Dendritic cell treated with granulocyte-macrophage colony-stimulating factor and Interleukin-4, amounts not matched to agents 40 ng/mL and 50 ng/mL, for 4 days (primary cell): ENCODE measurements around the gene USH1C.

Experiments used
- H3K27ac Mint-ChIP-seq: one replicate; pipeline ENCODE4 v1.8.0; 2022; ENCODE audit warnings: mild to moderate bottlenecking, mixed read lengths
- H3K27me3 Mint-ChIP-seq: one replicate; pipeline ENCODE4 v1.8.0; 2022; ENCODE audit warnings: mild to moderate bottlenecking, mixed read lengths
- H3K36me3 Mint-ChIP-seq: one replicate; pipeline ENCODE4 v1.8.0; 2022; ENCODE audit warnings: low read depth, mixed read lengths
- H3K4me1 Mint-ChIP-seq: one replicate; pipeline ENCODE4 v1.8.0; 2022; ENCODE audit warnings: low read depth, mixed read lengths
- H3K4me3 Mint-ChIP-seq: one replicate; pipeline ENCODE4 v1.8.0; 2022; ENCODE audit warnings: mild to moderate bottlenecking, moderate library complexity, mixed read lengths
- H3K9me3 Mint-ChIP-seq: one replicate; pipeline ENCODE4 v1.8.0; 2022; ENCODE audit warnings: mixed read lengths
- intact Hi-C: fragments of 100-400 bp; cut with micrococcal nuclease; formaldehyde crosslinking; loops from one replicate; pipeline ENCODE4 v1.15.0; 2022

Gene USH1C

DNA sequence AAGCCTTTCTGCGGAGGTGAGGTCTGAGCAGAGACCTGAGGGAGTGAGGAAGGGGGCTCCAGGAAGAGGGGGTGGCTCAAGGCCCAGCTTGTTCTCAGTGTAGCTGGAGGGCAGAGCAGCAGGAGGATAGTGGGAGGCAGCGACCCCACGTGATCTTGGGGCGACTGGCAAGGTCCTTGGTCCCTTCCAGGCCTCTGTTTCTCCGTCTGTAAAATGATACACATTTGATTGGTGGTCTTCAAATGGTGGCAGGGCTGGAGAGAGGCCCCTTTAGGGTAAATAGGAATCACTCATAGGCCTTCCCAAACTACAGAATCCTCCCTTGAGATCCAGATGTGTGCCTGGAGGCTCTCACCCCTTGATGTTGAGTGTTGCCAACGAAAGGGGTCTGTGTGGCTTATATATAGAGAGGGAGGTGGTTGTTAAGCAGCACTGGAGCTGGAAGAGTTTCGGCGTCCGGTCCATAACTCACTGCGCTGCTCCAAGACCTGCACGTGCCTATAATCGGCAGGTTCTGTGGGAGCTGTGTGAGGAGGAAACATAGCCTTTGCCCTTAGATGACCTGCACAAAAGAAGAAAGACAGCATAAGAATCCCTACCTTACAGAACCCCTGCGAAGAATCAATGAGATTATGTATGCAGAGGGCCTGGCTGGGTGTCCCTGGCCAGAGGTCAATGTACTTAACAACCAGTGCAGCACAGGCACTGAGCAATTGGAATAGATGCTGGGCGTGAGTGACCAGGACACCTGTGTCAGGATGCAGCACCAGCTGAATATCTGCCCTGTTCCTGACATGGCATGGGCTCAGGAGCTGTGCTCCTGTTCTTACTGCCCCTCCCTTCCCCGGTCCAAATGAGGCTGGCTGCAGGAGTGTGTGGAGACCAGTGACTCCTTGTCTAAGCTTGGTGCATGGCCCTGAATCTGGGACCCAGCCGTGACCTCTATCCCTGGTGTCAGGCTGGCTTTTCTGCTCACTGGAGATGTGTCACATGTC is 31.5 kb upstream of the USH1C start:
- Mint-ChIP-seq H3K4me3 (no peak overlapping the region), H3K4me1 (peaks cover 6% of the 10 kb centered on the region), H3K9me3 (no peaks in the 10 kb centered on the region), H3K27me3 (peaks cover 5% of the 10 kb centered on the region), H3K36me3 (no peaks in the 10 kb centered on the region), H3K27ac (no peak overlapping the region)
- intact Hi-C loops, result no loop called here

DNA sequence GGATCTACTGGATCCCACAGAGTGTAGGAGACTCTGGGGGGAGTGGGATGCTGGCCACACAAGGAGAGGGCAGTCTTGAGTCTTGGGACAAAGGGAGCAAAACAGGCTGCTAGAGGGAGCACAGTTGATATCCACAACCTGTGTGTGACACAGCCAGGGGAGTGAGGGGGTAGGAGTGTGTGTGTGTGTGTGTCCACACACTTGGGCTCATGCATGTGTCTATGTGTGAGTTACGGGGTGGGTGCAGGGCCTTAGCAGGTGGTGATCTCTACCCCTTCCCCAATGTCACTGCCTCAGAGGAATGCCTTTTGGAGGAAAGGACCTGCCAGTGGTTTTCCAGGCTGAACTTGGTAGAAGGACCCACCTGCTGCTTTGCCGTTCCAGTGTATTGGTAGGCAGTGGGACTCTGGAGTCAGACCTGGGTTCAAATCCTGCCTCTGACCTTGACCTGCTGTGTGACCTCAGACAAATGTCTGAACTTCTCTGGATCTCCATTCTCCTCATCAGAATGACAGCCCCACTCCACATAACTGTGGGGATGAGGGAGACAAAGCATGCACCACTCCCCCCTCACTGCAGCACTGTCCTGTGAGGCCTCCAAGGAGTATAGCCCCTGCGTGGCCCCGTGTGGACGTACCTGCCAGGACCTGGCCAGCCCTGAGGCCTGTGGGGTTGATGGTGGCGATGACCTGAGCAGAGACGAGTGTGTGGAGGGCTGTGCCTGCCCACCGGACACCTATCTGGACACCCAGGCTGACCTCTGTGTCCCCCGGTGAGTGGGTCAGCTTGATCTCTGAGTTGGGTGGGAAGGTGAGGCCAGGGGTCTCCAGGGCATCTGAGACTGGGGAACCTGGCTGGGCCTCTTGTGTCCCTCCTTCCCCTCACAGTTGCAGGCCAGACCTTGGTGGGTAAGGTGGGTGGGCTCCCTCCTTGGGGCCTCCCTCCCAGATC is 30.2 kb upstream of the USH1C start:
- Mint-ChIP-seq H3K4me1 (peaks cover 6% of the 10 kb centered on the region), H3K4me3 (no peak overlapping the region), H3K36me3 (no peaks in the 10 kb centered on the region), H3K27ac (no peak overlapping the region), H3K9me3 (no peaks in the 10 kb centered on the region), H3K27me3 (peaks cover 3% of the 10 kb centered on the region)
- intact Hi-C loops, result no loop called here

DNA sequence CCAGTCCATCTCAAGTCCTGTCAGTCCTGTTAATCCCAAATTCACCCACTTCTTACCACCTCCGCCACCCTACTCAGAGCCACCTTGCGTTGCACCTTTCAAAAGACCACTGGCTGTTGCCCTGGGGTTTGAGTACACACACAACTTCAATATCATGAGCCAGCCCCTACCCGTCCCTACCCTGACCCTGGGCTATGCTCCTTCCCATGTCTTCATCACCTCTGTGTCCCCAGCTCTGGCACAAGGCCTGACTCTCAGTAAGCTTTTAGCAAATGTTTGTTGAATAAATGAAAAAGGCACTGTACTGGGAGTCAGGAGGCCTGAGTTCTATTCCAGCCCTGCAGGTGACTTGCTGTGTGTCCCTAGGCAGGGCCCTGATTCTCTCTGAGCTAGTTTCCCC is 29.3 kb upstream of the USH1C start:
- Mint-ChIP-seq H3K4me3 (no peak overlapping the region), H3K27me3 (peaks cover 3% of the 10 kb centered on the region), H3K4me1 (peaks cover 6% of the 10 kb centered on the region), H3K27ac (no peak overlapping the region), H3K36me3 (no peaks in the 10 kb centered on the region), H3K9me3 (no peaks in the 10 kb centered on the region)
- intact Hi-C loops, result no loop called here

DNA sequence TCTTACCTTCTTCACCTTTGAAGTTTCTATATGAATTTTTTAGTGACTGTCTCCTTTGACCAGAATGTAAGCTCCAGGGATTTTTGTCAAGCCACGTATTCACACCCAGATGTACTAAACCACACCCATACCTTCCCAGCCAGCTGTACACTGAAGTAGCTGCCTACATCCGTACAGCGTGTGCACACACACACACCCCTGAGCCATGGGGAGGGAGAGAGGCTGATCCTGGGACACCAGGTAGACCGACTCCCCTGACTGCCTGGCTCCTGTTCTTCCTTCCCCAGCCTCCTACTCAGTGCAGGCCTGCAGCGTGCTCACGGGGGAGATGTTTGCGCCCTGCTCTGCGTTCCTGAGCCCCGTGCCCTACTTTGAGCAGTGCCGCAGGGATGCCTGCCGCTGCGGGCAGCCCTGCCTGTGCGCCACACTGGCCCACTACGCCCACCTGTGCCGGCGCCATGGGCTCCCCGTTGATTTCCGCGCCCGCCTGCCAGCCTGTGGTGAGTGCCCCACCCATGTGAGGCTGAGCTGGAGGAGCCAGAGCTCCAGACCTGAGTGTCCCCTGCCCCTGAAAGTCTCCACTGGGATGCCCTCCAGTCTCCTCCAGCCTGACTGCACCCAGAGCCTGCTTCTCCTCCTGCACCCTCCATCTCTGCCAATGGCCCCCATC is 28.7 kb upstream of the USH1C start:
- no peak overlapping the region for H3K27ac Mint-ChIP-seq
- peaks cover 6% of the 10 kb centered on the region for H3K4me1 Mint-ChIP-seq
- intact Hi-C loops, result no loop called here
- H3K4me3 Mint-ChIP-seq, result no peak overlapping the region
- no peaks in the 10 kb centered on the region for H3K36me3 Mint-ChIP-seq
- no peaks in the 10 kb centered on the region for H3K27me3 Mint-ChIP-seq
- H3K9me3 Mint-ChIP-seq, result no peaks in the 10 kb centered on the region

DNA sequence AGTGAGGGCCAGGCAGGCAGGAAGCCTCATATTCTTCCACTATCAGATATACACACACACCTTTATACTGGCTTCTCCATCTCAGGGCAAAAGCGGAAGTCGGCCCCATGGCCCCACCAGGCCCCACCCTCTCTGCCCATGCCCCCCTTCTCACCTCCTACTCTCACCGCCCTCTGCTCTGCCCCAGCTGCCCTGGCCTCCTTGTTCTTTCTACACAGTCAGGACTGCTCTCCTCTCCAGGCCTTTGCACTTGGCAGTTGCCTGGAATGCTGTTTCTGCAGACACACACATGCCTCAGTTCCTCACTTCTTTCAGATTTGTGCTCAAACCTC is 28.1 kb upstream of the USH1C start:
- Mint-ChIP-seq H3K27me3 (no peaks in the 10 kb centered on the region), H3K9me3 (no peaks in the 10 kb centered on the region), H3K4me1 (peaks cover 6% of the 10 kb centered on the region), H3K36me3 (no peaks in the 10 kb centered on the region), H3K27ac (no peak overlapping the region), H3K4me3 (no peak overlapping the region)
- intact Hi-C loops, result no loop called here

DNA sequence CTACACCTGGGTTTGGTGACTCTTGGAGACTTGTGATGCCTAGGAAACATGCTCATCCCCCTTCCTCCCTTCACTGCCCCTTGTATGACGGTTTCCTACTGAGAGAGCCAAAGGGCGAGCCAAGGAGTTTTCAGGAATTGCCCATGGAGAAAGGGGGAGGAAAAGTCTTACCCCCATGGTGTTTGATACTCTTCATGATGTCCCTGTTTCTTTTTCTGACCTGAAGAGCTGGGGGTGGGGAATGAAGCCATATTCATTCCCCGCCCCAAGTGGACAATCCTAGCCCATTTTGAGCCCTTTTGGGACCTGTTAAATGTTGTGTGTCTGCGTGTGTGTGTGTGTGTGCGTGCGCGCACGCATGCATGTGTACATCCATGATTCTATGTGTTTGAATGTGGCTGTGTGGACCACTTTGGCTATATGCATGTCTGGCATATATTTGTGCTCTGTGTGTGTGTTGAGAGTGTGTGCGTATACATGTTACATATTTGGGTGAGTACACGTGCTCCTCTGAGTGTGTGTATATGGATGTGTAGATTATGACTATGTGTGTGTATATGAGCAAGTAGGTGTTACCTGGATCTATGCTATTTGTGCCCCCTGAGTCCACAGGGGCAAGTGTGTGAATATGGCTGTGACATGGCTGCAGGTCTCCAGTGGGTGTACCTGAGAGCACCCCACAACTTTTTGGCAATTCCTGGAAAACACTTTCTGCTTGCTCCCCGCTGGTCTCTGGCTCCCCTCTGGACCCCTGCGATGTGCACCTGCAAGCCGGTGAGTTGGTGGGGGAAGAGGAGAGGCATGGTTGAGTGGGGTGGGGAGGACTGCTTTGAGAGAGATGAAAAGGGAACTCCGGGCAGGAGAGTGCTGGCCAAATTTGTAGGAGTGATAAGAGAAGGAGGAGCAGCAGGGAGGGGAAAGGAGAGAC is 27.5 kb upstream of the USH1C start:
- intact Hi-C loops, result no loop called here
- no peak overlapping the region for H3K27ac Mint-ChIP-seq
- no peaks in the 10 kb centered on the region for H3K27me3 Mint-ChIP-seq

DNA sequence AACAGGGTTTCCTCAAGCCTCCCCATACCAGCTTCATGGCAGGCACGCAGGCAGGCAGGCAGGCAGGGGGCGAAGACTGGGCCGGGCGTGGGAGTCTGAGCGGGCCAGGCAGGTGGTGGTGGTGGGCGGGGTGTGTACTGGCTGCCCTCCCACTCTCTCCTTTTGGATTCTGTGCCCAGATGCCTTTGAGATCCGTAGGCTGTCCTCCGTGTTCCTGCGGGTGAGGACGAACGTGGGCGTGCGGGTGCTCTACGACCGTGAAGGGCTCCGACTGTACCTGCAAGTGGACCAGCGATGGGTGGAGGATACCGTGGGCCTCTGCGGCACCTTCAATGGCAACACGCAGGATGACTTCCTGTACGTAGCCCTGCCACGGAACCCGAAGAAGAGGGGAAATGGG is 25.8 kb upstream of the USH1C start:
- H3K27ac Mint-ChIP-seq, result no peak overlapping the region
- H3K4me1 Mint-ChIP-seq, result peaks cover 6% of the 10 kb centered on the region
- no peaks in the 10 kb centered on the region for H3K36me3 Mint-ChIP-seq
- intact Hi-C loops, result no loop called here
- H3K9me3 Mint-ChIP-seq, result no peaks in the 10 kb centered on the region
- no peak overlapping the region for H3K4me3 Mint-ChIP-seq
- H3K27me3 Mint-ChIP-seq, result no peaks in the 10 kb centered on the region

More for the DNA sequence above, 27.5 kb upstream of the USH1C start:
- Mint-ChIP-seq H3K4me1 (peaks cover 6% of the 10 kb centered on the region), H3K4me3 (no peak overlapping the region), H3K36me3 (no peaks in the 10 kb centered on the region), H3K9me3 (no peaks in the 10 kb centered on the region)

DNA sequence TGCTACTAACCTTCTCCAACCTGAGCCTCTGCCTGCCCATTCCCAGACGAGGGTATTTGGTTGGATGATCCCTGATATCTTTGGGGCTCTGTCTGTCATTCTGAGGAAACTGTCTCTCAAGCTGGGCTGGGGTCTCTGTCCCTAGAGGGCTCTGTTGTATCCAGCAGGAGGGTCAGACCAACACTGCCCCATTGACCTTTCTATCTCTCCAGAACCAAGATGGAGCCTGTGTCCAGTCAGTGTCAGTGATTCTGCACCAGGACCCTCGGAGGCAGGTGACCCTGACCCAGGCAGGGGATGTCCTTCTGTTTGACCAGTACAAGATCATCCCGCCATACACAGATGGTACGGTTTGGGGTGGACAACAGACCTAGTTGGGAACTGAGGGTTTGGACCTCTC is 24.7 kb upstream of the USH1C start:
- no peaks in the 10 kb centered on the region for H3K27me3 Mint-ChIP-seq
- no peak overlapping the region for H3K27ac Mint-ChIP-seq
- peaks cover 6% of the 10 kb centered on the region for H3K4me1 Mint-ChIP-seq
- no peaks in the 10 kb centered on the region for H3K9me3 Mint-ChIP-seq
- intact Hi-C loops, result no loop called here
- no peak overlapping the region for H3K4me3 Mint-ChIP-seq
- H3K36me3 Mint-ChIP-seq, result no peaks in the 10 kb centered on the region

DNA sequence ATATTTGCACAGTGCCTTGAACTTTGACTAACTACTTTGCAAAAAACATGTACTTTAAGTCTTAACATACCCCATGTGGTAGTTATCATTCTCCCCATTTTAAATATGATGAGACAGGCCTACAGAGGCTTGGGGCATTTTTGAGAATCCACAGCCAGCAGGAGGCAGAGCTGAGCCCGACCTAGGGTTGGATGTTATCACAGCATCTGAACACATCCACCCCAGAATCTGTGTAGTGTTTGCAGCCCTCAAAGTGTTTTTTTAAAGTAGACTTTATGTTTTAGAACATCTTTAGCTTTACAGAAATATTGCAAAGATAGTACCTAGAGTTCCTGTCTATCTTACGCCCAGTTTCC is 20.4 kb upstream of the USH1C start:
- no peaks in the 10 kb centered on the region for H3K9me3 Mint-ChIP-seq
- no peaks in the 10 kb centered on the region for H3K4me1 Mint-ChIP-seq
- intact Hi-C loops, result no loop called here
- no peaks in the 10 kb centered on the region for H3K36me3 Mint-ChIP-seq
- H3K27ac Mint-ChIP-seq, result no peak overlapping the region
- no peak overlapping the region for H3K4me3 Mint-ChIP-seq
- H3K27me3 Mint-ChIP-seq, result no peaks in the 10 kb centered on the region

DNA sequence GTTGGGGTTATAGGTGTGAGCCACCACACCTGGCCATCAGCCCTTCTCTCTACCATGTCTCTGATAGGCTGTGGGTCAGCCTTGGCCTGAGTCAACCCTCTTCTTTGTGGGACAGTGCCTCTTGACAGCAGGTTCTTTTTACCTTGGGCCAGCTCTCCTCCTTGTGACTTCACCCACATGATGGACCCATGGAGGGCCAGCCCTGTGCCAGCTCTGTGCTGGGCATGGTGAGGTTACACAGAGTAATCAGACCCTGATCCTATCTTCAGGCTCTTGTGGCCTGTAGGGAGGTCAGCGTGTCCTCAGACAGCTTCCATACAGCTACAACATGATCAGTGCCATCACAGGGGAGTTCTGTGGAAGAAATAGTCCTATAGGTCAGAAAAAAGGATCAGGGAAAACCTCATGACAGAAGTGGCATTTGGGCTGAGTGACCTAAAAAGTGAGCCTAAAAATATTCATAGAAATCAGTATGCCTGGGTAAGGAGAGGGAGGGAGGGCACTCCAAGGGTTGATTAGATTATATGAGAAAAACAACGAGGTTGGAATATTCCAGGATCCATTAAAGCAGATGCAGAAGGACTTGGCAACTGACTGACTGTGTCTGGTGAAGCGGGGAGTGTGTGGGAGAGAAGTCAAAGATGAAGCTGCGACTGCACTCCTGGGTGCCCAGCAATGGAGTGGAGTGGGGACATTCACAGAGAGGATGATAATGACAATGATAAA is 19.9 kb upstream of the USH1C start:
- H3K4me3 Mint-ChIP-seq, result no peak overlapping the region
- no peaks in the 10 kb centered on the region for H3K4me1 Mint-ChIP-seq
- intact Hi-C loops, result no loop called here
- no peaks in the 10 kb centered on the region for H3K9me3 Mint-ChIP-seq
- no peaks in the 10 kb centered on the region for H3K36me3 Mint-ChIP-seq
- no peaks in the 10 kb centered on the region for H3K27me3 Mint-ChIP-seq
- no peak overlapping the region for H3K27ac Mint-ChIP-seq

DNA sequence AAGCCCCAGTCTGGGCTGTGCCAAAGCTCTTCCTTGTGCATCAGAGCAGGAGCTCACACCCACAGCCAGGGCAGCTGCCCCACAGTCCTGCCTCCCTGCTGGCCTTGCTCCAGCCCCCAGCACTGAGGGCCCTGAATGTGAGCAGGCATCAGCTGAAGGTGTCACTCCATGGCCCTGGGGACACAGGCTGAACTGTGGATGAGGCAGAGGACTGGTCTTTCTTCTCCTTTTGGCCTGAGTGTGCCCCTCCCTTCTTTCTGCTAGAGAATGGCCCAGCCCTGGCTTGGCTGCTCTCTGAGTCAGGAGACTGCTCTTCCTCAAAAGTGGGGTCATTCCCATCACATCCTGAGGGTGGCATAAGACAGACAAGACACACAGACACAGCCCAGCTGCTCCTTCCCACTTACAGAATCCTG is 19.0 kb upstream of the USH1C start:
- Mint-ChIP-seq H3K9me3 (no peaks in the 10 kb centered on the region), H3K27ac (no peak overlapping the region), H3K27me3 (no peaks in the 10 kb centered on the region), H3K4me1 (no peaks in the 10 kb centered on the region), H3K36me3 (no peaks in the 10 kb centered on the region), H3K4me3 (no peak overlapping the region)
- intact Hi-C loops, result no loop called here

DNA sequence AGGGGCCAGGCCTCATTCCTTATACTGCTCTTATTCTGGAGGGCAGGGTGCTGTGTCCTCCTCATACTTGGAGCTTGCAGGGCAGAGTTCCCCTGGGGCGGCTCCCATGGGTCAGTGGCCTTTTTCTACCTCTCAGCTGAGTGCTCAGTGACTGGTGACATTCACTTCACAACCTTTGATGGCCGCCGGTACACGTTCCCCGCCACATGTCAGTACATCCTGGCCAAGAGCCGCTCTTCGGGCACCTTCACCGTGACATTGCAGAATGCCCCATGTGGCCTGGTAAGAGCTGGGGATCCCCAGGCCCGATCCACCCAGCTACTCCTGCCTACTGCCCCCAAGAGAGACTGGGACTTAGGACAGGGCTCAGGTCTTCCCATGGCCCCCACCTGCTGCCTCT is 17.3 kb upstream of the USH1C start:
- no peaks in the 10 kb centered on the region for H3K4me1 Mint-ChIP-seq
- no peak overlapping the region for H3K4me3 Mint-ChIP-seq
- H3K9me3 Mint-ChIP-seq, result no peaks in the 10 kb centered on the region
- H3K27ac Mint-ChIP-seq, result no peak overlapping the region
- intact Hi-C loops, result no loop called here
- H3K27me3 Mint-ChIP-seq, result no peaks in the 10 kb centered on the region
- no peaks in the 10 kb centered on the region for H3K36me3 Mint-ChIP-seq

DNA sequence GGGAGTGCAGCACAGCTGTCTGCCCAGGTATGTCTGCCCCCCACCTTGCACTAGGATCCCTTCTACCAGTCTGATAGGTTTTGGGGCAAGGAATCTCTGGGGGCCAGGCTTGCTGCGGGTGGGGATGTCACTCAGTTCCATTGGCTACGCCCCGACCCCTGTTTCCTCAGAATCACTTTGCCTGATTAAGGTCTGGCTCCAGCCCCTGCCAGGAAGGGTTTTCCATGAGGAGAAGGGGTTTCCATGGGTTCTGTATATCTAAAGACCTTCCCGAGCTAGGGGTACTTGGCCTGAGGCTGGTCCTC is 16.8 kb upstream of the USH1C start:
- no peaks in the 10 kb centered on the region for H3K36me3 Mint-ChIP-seq
- intact Hi-C loops, result no loop called here
- no peaks in the 10 kb centered on the region for H3K27me3 Mint-ChIP-seq
- no peak overlapping the region for H3K4me3 Mint-ChIP-seq
- H3K27ac Mint-ChIP-seq, result no peak overlapping the region
- H3K9me3 Mint-ChIP-seq, result no peaks in the 10 kb centered on the region
- no peaks in the 10 kb centered on the region for H3K4me1 Mint-ChIP-seq
